ENCODE measurements around the gene C14orf180. TPM values are rescaled to one million over a fixed set of nuclear protein-coding genes. Genes with fewer than 3 reads are reported as not detected.

The C14orf180 gene
- total RNA-seq, 1 donor from 2014 or later, result not detected

GRCh38 chr14:104547998-104548700, 31.4 kb upstream of the C14orf180 start:
- DNase-seq (ENCODE audit: low read depth), result no peak

GRCh38 chr14:104548802-104549535, 30.6 kb upstream of the C14orf180 start:
- Histone ChIP-seq H4K20me1 (ENCODE audit: insufficient read depth, low read length) (no peaks in the 10 kb centered on the region), H2AFZ (ENCODE audit: low read depth, low read length) (no peak overlapping the region), H3K27ac (ENCODE audit: low read depth, low read length) (no peak overlapping the region), H3K9me3 (ENCODE audit: insufficient read depth, low read depth, low read length) (no peaks in the 10 kb centered on the region), H3K27me3 (ENCODE audit: insufficient read depth, low read length) (peaks cover 6% of the 10 kb centered on the region), H3K9ac (ENCODE audit: low read length) (no peak overlapping the region), H3K36me3 (ENCODE audit: insufficient read depth, low read length) (no peaks in the 10 kb centered on the region), H3K4me1 (ENCODE audit: insufficient read depth, low read length) (no peaks in the 10 kb centered on the region), H3K4me2 (ENCODE audit: low read length) (no peak overlapping the region), H3K79me2 (ENCODE audit: insufficient read depth, low read length) (no peaks in the 10 kb centered on the region), H3K4me3 (ENCODE audit: insufficient read depth, low read depth, low read length) (no peak overlapping the region)
- DNase-seq (ENCODE audit: low read depth), result no peak
- no peak for TF ChIP-seq EZH2 (IDR thresholded peaks at IDR 0.05; ENCODE audit: insufficient read depth, low read length)
- TF ChIP-seq CTCF (IDR thresholded peaks at IDR 0.05; ENCODE audit: insufficient read depth, low read depth, low read length), result no peak
- FAIRE-seq, result no peak
- no peak overlapping the region for H3K27ac Mint-ChIP-seq (ENCODE audit: unreplicated experiment)
- H3K4me3 Mint-ChIP-seq (ENCODE audit: unreplicated experiment), result no peak overlapping the region
- H3K27me3 Mint-ChIP-seq (ENCODE audit: low read depth, unreplicated experiment), result peaks cover 32% of the 10 kb centered on the region
- no peaks in the 10 kb centered on the region for H3K36me3 Mint-ChIP-seq (ENCODE audit: low read depth, unreplicated experiment)
- no peaks in the 10 kb centered on the region for H3K4me1 Mint-ChIP-seq (ENCODE audit: low read depth, unreplicated experiment)
- H3K9me3 Mint-ChIP-seq (ENCODE audit: unreplicated experiment), result no peaks in the 10 kb centered on the region

More at GRCh38 chr14:104547998-104548700, 31.4 kb upstream of the C14orf180 start:
- no peak overlapping the region for H2AFZ ChIP-seq (ENCODE audit: low read depth, low read length)
- no peaks in the 10 kb centered on the region for H3K4me1 ChIP-seq (ENCODE audit: insufficient read depth, low read length)
- no peak overlapping the region for H3K27ac ChIP-seq (ENCODE audit: low read depth, low read length)
- no peaks in the 10 kb centered on the region for H3K79me2 ChIP-seq (ENCODE audit: insufficient read depth, low read length)
- Mint-ChIP-seq H3K4me3 (ENCODE audit: unreplicated experiment) (no peak overlapping the region), H3K27ac (ENCODE audit: unreplicated experiment) (no peak overlapping the region), H3K9me3 (ENCODE audit: unreplicated experiment) (no peaks in the 10 kb centered on the region), H3K27me3 (ENCODE audit: low read depth, unreplicated experiment) (peaks cover 35% of the 10 kb centered on the region), H3K36me3 (ENCODE audit: low read depth, unreplicated experiment) (no peaks in the 10 kb centered on the region), H3K4me1 (ENCODE audit: low read depth, unreplicated experiment) (no peaks in the 10 kb centered on the region)
- H3K27me3 ChIP-seq (ENCODE audit: insufficient read depth, low read length), result peaks cover 6% of the 10 kb centered on the region
- H3K36me3 ChIP-seq (ENCODE audit: insufficient read depth, low read length), result no peaks in the 10 kb centered on the region
- H3K4me3 ChIP-seq (ENCODE audit: insufficient read depth, low read depth, low read length), result no peak overlapping the region
- H3K9ac ChIP-seq (ENCODE audit: low read length), result no peak overlapping the region
- TF ChIP-seq EZH2 (IDR thresholded peaks at IDR 0.05; ENCODE audit: insufficient read depth, low read length), result no peak
- no peak for TF ChIP-seq CTCF (IDR thresholded peaks at IDR 0.05; ENCODE audit: insufficient read depth, low read depth, low read length)
- no peaks in the 10 kb centered on the region for H4K20me1 ChIP-seq (ENCODE audit: insufficient read depth, low read length)
- FAIRE-seq, result no peak
- H3K9me3 ChIP-seq (ENCODE audit: insufficient read depth, low read depth, low read length), result no peaks in the 10 kb centered on the region
- no peak overlapping the region for H3K4me2 ChIP-seq (ENCODE audit: low read length)

Measured in astrocyte (in vitro differentiated cells and primary cell).